GM12864 (cell line): Measurements from ENCODE around the gene PCGF3.
"Not testable (repeated sequence)": the region's sequence is repeated elsewhere in the genome, so short reads cannot be mapped to it uniquely, and the experiment has no call there.

Experiments
- DNase-seq: peaks from one replicate; pipeline ENCODE4 v3.0.0-alpha.2; 2011; ENCODE audit warnings: low read depth
- H3K4me3 ChIP-seq: 2 replicates; pipeline ENCODE4 v1.5.1; 2011; ENCODE audit warnings: mild to moderate bottlenecking, low read depth, low read length, control low read depth
- CTCF ChIP-seq: IDR thresholded peaks from 2 replicates; pipeline ENCODE4 v1.5.1; 2011; ENCODE audit warnings: low read depth, mild to moderate bottlenecking, moderate library complexity, low read length, control low read depth, inconsistent platforms; ENCODE audit errors: missing control alignments

The PCGF3 gene

DNA sequence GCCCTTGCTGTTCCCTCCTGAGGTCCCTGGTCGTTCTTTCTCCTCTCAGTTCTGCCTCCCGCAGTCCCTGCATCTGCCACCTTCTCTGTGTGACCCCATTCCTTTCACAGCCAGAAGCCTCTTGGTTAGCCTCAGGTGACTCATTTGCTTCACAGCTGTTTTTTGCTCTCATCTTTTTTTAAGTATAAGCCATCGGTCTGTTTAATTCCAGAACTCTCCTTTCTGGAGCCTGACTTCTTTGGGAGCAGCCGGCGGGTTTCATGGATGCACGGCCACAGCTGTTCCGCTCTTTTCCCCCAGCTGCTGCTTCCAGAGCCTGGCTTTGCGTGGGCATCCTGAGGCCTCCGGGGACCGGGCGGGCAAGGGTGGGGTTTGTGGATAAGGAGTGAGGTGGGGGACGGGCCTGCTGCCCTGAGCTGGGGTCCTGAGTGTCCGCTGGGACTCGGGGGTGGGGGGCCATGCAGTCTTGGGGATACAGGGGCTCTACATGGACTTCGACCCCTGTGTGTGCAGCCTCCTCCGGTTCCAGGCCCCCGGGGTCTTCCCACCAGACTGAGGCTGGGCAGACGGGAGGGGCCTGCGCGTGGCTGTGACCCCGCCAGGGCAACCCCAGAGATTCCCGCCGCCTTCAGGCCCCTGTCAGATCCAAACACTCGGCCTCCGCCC lies 46.7 kb downstream of the PCGF3 start:
- no peak for TF ChIP-seq CTCF
- DNase-seq: no peak
- H3K4me3 ChIP-seq: no peak overlapping the region

DNA sequence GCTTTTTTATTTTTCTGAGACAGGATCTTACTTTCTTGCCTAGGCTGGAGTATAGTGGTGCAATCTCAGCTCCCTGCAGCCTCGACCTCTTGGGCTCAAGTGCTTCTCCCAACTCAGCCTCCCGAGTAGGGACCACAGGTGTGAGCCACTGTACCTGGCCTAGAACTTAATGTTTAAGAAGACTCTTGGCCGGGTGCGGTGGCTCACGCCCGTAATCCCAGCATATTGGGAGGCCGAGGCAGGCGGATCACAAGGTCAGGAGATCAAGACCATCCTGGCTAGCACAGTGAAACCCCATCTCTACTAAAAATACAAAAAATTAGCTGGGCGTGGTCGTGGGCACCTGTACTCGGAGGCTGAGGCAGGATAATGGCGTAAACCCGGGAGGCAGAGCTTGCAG lies 47.6 kb downstream of the PCGF3 start:
- not testable (repeated sequence) for H3K4me3 ChIP-seq, DNase-seq

DNA sequence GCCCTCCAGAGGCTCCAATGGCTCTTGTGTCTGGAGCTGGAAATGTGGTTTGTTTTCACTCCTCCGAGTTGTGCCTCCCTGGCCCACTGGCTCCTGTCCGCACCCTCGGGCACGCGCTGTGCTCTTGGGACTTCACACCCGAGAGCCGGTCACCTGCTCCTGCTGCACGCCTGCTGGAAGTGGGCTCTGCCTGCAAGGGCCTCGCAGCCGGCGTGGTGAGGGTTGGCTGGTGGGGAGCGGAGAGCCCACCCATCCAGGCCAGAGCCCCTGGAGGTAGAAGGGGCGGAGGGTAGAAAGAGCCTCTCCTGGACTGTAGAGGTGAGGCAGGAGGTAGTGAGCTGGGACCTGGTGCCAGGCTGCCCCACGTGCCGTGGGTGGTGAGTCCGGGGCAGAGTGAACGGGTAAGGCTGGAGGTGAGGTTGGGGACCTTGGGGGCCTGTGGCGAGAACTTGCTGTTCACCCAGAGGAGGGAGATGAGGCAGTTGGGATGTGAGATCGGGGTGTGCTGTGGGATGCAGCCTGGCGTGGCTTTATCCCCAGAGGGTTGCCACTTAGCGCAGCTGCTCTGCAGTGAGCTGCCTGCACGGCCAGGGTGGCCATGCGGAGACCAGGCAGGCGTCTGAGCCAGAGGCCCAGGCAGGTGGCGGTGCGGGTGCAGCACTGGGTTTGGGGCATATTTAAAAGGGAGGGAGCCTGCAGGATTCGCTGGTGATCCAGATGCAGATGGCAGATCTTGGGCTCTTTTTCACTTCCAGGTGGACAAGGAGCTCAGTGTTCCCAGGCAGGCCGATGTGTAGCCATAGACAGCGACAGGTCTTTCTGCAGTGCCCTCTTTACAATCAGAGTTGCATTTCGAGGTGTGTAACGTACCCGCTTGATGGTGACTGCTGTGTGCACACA lies 48.8 kb downstream of the PCGF3 start:
- H3K4me3 ChIP-seq: no peak overlapping the region
- DNase-seq: no peak
- no peak for TF ChIP-seq CTCF

GRCh38 chr4:757111-757510 lies 51.5 kb downstream of the PCGF3 start:
- H3K4me3 ChIP-seq: no peak overlapping the region
- no peak for DNase-seq
- no peak for TF ChIP-seq CTCF

GRCh38 chr4:759810-760209 lies 54.2 kb downstream of the PCGF3 start:
- H3K4me3 ChIP-seq, DNase-seq: not testable (repeated sequence)

DNA sequence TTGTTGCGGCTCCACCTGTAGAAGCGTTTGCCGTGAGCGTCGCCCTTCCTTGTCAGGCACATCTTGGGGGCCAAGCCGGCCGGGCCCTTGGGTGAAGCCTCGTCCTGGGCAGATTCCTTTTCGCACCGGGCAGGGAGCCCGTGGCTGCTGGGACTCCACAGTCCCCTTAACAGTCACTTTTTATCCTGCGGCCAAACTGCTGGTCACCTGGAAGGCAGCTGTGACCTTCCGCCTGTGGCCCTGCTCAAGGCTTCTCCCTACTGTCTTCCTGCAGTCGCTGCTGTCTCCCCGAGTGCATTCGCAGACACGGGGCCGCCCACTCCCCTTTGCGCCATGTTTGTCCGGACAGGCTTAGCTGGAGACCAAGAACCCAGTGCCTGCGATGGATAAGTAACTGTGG lies 55.0 kb downstream of the PCGF3 start:
- no peak for TF ChIP-seq CTCF
- no peak overlapping the region for H3K4me3 ChIP-seq
- DNase-seq: no peak

DNA sequence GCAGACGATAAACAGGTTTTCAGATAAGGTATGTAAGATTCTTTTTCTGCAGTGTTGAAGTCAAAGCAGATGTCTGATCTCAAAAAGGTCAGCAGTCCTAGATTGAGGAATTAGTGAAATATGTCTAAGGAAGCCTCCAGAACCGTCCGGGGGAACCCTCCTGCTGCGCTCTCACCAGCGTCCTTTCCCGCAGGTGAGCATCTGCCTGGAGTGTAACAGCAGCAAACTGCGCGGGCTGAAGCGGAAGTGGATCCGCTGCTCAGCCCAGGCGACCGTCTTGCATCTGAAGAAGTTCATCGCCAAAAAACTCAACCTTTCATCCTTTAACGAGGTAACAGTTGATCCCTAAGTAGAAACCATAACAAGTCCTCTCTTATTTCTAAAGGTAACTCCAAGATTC lies 55.5 kb downstream of the PCGF3 start:
- DNase-seq: no peak
- TF ChIP-seq CTCF: no peak
- H3K4me3 ChIP-seq: no peak overlapping the region

GRCh38 chr4:761739-762138 lies 56.1 kb downstream of the PCGF3 start:
- no peak overlapping the region for H3K4me3 ChIP-seq
- TF ChIP-seq CTCF: no peak
- no peak for DNase-seq
